GM10248 (cell line): ENCODE measurements around the gene EHMT1.

Source experiments
- CTCF ChIA-PET: fragments of 300-600 bp; sonication (Branson Sonifier 250); formaldehyde crosslinking; extraction: SDS; loops from one replicate; lab custom pipeline; 2021; ENCODE audit warnings: antibody characterized with exemption; lab: Yijun Ruan, JAX
- POLR2A ChIA-PET: fragments of 350-650 bp; sonication (Branson Sonifier 250); formaldehyde crosslinking; extraction: SDS; loops from one replicate; lab custom pipeline; 2020; ENCODE audit warnings: antibody characterized with exemption; lab: Yijun Ruan, JAX
- DNase-seq: peaks from one replicate; pipeline ENCODE4 v3.0.0; 2012; ENCODE audit errors: extremely low spot score
- TF ChIP-seq, protein P1 (sequence below): IDR thresholded peaks from 2 replicates; pipeline ENCODE4 v1.5.1; 2012; ENCODE audit warnings: mild to moderate bottlenecking, low read depth; ENCODE audit errors: extremely low read depth, missing control alignments, control extremely low read depth

EHMT1 gene

DNA sequence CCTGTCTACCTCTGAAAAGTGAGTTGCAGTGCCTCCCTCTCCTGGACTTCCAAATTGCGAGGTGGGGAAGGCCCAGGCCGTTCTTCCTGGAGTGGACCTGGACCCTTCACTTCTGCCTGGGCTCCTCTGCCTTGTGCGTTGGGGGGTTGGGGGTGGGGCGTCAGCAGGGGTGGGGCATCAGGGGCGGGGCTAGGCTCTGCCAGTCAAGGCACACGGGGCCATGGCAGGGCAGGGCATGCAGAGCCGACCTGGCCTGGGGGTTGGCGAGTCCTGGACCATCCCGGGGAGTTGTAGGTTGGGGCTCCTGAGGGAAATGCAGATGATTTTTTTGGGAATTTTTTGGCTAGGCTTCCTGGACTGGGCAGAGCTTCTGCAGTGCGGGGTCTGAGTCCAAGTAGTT is 87.1 kb downstream of the EHMT1 start:
- TF ChIP-seq, protein P1, sequence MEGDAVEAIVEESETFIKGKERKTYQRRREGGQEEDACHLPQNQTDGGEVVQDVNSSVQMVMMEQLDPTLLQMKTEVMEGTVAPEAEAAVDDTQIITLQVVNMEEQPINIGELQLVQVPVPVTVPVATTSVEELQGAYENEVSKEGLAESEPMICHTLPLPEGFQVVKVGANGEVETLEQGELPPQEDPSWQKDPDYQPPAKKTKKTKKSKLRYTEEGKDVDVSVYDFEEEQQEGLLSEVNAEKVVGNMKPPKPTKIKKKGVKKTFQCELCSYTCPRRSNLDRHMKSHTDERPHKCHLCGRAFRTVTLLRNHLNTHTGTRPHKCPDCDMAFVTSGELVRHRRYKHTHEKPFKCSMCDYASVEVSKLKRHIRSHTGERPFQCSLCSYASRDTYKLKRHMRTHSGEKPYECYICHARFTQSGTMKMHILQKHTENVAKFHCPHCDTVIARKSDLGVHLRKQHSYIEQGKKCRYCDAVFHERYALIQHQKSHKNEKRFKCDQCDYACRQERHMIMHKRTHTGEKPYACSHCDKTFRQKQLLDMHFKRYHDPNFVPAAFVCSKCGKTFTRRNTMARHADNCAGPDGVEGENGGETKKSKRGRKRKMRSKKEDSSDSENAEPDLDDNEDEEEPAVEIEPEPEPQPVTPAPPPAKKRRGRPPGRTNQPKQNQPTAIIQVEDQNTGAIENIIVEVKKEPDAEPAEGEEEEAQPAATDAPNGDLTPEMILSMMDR = no peak
- POLR2A ChIA-PET = no interaction called here
- CTCF ChIA-PET = interaction anchor here (1.2 to 1.3 kb wide), 2 partner anchors 8 to 9 kb away, joined by 3 read pairs; no protein-coding TSS in a partner anchor
- peak; percentile 63 for DNase-seq

DNA sequence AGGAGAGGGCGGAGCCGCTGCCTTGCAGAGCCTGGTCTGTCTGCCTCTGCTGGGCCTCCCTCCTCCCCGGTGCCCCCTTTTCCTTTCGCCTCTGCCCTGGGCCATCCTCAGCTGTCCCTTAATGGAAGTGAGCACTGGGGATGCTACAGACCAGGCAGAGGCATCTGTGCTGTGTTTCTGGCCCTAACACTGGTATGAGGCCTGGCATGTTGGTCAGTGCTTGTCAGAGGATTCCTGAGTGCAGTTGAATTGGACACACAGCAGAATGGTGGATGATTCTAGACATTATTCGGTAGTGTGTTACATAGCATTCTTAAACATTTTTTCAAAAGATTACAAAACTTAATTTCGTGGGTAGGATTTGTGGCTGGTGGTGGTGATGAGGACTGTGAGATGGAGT is 88.6 kb downstream of the EHMT1 start:
- CTCF ChIA-PET = interaction anchor here (1.3 kb wide), 1 partner anchor 11 kb away, joined by 3 read pairs; no protein-coding TSS in a partner anchor
- TF ChIP-seq, protein P1 = no peak
- DNase-seq = no peak
- POLR2A ChIA-PET = interaction anchor here (0.6 kb wide), 1 partner anchor 42 kb away, joined by 3 read pairs; no protein-coding TSS in a partner anchor

DNA sequence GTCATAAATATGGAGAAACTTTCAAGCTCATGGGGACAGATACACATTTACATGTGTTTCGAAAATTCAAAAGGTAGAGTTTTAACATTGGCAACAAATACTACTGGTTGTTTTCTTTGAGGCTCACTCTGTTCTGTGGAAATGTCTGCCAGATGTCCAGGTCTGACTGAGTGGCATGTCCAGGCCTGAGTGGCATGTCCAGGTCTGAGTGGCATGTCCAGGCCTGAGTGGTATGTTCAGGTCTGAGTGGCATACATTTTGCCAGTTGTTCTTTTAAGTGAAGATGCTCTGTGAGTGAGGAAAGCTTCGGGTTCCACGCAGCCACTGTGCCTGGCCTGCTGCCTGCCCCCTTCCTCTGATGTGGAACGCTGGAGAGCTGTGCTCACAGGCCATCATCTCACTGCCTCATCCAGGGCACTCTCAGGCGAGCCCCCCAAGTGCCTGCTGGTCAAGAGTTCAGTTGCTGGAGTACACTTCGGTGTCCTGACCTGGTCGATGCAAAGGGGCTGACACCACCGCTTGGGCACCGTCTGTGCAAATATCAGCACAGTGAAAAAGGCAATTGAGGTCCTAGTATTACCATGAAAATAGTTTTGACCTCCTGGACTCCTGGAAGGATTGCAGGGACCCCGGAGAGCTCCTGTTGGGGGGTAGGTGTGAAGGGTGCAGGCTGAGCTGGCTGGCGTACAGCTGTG is 89.9 kb downstream of the EHMT1 start:
- TF ChIP-seq, protein P1 = no peak
- ChIA-PET POLR2A (no interaction called here), CTCF (interaction anchor here (1.2 to 1.8 kb wide), 3 partner anchors 9 to 60 kb away, joined by 3 to 5 read pairs (median 3); no protein-coding TSS in a partner anchor)
- no peak for DNase-seq

DNA sequence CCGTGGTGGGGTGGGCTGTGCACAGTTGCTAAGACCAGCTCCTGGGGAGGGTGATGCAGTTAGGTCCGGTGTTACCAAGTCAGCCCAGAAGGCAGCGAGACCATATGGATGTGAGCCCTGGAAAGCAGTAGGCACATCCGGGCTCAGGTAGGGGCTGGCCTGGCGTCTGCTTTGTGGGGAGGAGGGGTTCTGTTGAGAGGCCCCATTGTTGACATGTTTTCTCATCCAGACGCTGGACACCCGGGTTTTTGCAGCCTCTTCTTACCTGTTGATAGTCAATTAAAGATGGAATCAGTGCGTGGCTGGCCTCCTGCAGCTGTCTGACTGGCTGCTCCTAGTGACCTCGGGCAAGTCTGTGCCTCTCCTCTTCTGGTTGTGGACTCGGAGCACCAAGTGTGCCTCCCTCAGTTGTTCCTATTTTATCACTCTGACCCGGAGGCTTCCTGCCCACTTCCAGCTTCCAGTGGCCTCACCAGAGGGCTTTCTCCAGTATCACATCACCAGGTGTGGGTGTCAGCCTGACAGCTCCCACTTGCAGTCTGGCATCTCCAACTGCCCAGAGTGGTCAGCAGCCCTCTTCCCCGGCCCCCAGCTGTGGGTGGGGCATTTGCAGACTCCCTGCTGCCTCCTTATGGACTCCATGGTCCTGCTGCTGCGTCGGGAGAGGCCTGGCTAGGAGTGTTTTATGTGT is 90.8 kb downstream of the EHMT1 start:
- ChIA-PET CTCF (interaction anchor here (0.9 to 1.8 kb wide), 6 partner anchors 9 to 59 kb away, joined by 3 to 5 read pairs (median 3); no protein-coding TSS in a partner anchor), POLR2A (no interaction called here)
- no peak for DNase-seq
- TF ChIP-seq, protein P1 = no peak

DNA sequence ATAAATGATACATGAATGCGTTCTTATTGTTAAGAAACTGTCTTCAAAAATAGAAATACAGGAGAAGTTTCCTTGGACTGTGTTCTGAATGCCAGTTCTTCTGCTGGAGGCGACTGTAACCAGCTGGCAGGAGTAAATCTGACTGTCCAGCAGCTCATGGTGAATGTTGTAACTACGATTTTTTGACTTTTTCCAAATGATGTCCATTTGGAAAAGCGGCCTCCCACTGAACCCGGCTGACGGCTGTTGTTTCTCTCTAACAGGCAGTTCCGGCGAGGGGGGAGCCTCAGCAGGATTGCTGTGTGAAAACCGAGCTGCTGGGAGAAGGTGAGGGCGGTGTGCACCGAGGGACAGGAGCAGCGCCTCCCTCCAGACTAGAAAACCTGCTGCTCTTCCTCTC is 91.9 kb downstream of the EHMT1 start:
- TF ChIP-seq, protein P1 = no peak
- no peak for DNase-seq
- POLR2A ChIA-PET = no interaction called here
- CTCF ChIA-PET = interaction anchor here (0.9 to 1.1 kb wide), 3 partner anchors 10 to 40 kb away, joined by 3 read pairs; no protein-coding TSS in a partner anchor

DNA sequence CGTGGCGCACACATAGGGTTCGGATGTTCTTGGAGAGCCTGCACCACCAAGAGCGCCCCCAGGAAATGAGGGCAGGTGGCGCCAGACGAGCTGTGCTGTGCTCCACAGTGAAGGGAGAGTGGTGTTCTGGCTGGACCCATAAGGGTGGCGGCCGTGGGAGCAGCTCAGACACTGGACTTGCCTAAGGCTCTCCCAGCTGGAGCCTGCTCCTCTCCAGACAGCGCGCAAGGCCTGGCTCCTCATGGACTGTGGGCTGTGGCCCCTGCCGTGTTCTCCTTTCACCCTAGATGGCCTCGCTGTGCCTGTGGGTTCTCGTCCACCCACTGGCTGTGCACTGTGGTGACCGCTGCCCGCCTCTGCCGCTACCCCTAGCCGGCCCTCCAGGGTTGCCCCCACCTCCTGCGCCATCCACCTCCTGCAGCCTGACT is 92.9 kb downstream of the EHMT1 start:
- TF ChIP-seq, protein P1 = no peak
- ChIA-PET POLR2A (no interaction called here), CTCF (interaction anchor here (0.9 to 1.0 kb wide), 3 partner anchors 9 to 16 kb away, joined by 3 read pairs; no protein-coding TSS in a partner anchor)
- DNase-seq = no peak
